ENCODE results near the gene ZACN.

Gene ZACN

GRCh38 chr17:76131692-76132573 lies 53.0 kb downstream of the ZACN start:
- DNase-seq (ENCODE audit: low spot score), result no peak
